ENCODE results near the gene ZNF496.

DNA sequence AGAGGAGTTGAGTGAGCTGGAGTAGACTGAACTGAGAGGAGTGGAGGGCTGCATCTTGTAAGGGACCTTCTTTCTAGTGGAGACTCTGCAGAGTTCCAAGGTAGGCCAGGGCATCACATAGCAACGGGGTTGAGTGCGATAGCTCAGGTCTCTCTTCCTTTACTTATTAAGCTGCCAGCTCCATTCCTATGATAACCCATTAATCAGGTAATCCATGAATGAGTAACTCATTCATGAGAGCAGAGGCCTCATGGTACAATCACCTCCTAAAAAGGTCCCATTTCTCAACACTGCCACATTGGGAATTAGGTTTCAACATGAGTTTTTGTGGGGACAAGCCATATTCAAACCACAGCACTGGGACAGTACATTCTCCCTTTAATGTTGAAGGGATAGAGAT, 54.5 kb downstream of the ZNF496 start:
- TF ChIP-seq, protein P1, sequence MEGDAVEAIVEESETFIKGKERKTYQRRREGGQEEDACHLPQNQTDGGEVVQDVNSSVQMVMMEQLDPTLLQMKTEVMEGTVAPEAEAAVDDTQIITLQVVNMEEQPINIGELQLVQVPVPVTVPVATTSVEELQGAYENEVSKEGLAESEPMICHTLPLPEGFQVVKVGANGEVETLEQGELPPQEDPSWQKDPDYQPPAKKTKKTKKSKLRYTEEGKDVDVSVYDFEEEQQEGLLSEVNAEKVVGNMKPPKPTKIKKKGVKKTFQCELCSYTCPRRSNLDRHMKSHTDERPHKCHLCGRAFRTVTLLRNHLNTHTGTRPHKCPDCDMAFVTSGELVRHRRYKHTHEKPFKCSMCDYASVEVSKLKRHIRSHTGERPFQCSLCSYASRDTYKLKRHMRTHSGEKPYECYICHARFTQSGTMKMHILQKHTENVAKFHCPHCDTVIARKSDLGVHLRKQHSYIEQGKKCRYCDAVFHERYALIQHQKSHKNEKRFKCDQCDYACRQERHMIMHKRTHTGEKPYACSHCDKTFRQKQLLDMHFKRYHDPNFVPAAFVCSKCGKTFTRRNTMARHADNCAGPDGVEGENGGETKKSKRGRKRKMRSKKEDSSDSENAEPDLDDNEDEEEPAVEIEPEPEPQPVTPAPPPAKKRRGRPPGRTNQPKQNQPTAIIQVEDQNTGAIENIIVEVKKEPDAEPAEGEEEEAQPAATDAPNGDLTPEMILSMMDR (IDR thresholded peaks at IDR 0.05) = no peak
- no peak for TF ChIP-seq POLR2A (IDR thresholded peaks at IDR 0.05)
